ENCODE results near the gene METTL3. TPM values are rescaled to one million over a fixed set of nuclear protein-coding genes. Genes with fewer than 3 reads are reported as not detected.

The METTL3 gene
- total RNA-seq, 2 donors from 2014 or later = 54.8 to 62.4 TPM

- no peak overlapping the region for H3K4me3 ChIP-seq
- no peaks in the 10 kb centered on the region for H3K27me3 ChIP-seq (replicated peaks; ENCODE audit: insufficient read depth)
- no peak for TF ChIP-seq CTCF (IDR thresholded peaks at IDR 0.05)
Observed at GRCh38 chr14:21539189-21539940, 28.2 kb upstream of the METTL3 start.

GRCh38 chr14:21537090-21537424 is 25.9 kb upstream of the METTL3 start:
- no peaks in the 10 kb centered on the region for H3K36me3 ChIP-seq
- H3K27me3 ChIP-seq (replicated peaks; ENCODE audit: insufficient read depth) = no peaks in the 10 kb centered on the region
- TF ChIP-seq CTCF (IDR thresholded peaks at IDR 0.05) = no peak
- no peak for ATAC-seq (ENCODE audit: insufficient number of reproducible peaks, low FRiP score, low read depth)
- H3K9me3 ChIP-seq = no peaks in the 10 kb centered on the region
- H3K4me3 ChIP-seq = no peak overlapping the region
- H3K27ac ChIP-seq = no peak overlapping the region
- no peak for DNase-seq (ENCODE audit: low spot score)
- H3K4me1 ChIP-seq (ENCODE audit: control insufficient read depth in 1 of 2, low read depth in 2 of 2) = peaks cover 0 to 5% of the 10 kb centered on the region in 2 donors

More at GRCh38 chr14:21539189-21539940, 28.2 kb upstream of the METTL3 start:
- ATAC-seq (ENCODE audit: insufficient number of reproducible peaks, low FRiP score, low read depth) (no peak), DNase-seq (ENCODE audit: low spot score) (no peak)
- Histone ChIP-seq H3K9me3 (no peaks in the 10 kb centered on the region), H3K36me3 (no peaks in the 10 kb centered on the region), H3K4me1 (ENCODE audit: control insufficient read depth in 1 of 2, low read depth in 2 of 2) (peaks cover 0 to 5% of the 10 kb centered on the region in 2 donors), H3K27ac (no peak overlapping the region)

GRCh38 chr14:21536418-21537089 is 25.4 kb upstream of the METTL3 start:
- H3K27me3 ChIP-seq (replicated peaks; ENCODE audit: insufficient read depth) = no peaks in the 10 kb centered on the region
- ATAC-seq (ENCODE audit: insufficient number of reproducible peaks, low FRiP score, low read depth) = no peak
- H3K4me1 ChIP-seq (ENCODE audit: control insufficient read depth in 1 of 2, low read depth in 2 of 2) = peaks cover 0 to 5% of the 10 kb centered on the region in 2 donors
- no peaks in the 10 kb centered on the region for H3K36me3 ChIP-seq
- H3K27ac ChIP-seq = no peak overlapping the region
- H3K4me3 ChIP-seq = peak overlapping the region; percentile 33
- H3K9me3 ChIP-seq = no peaks in the 10 kb centered on the region
- no peak for DNase-seq (ENCODE audit: low spot score)
- TF ChIP-seq CTCF (IDR thresholded peaks at IDR 0.05) = no peak

GRCh38 chr14:21535545-21536417 is 24.6 kb upstream of the METTL3 start:
- no peak for TF ChIP-seq CTCF (IDR thresholded peaks at IDR 0.05)
- no peaks in the 10 kb centered on the region for H3K27me3 ChIP-seq (replicated peaks; ENCODE audit: insufficient read depth)
- H3K4me1 ChIP-seq (ENCODE audit: control insufficient read depth in 1 of 2, low read depth in 2 of 2) = peaks cover 0 to 5% of the 10 kb centered on the region in 2 donors
- no peak overlapping the region for H3K27ac ChIP-seq
- ATAC-seq (ENCODE audit: insufficient number of reproducible peaks, low FRiP score, low read depth) = no peak
- H3K36me3 ChIP-seq = no peaks in the 10 kb centered on the region
- DNase-seq (ENCODE audit: low spot score) = no peak
- no peaks in the 10 kb centered on the region for H3K9me3 ChIP-seq
- H3K4me3 ChIP-seq = no peak overlapping the region

GRCh38 chr14:21534576-21534975 is 23.4 kb upstream of the METTL3 start:
- no peak overlapping the region for H3K27ac ChIP-seq
- no peaks in the 10 kb centered on the region for H3K9me3 ChIP-seq
- DNase-seq (ENCODE audit: low spot score) (no peak), ATAC-seq (ENCODE audit: insufficient number of reproducible peaks, low FRiP score, low read depth) (no peak)
- H3K36me3 ChIP-seq = no peaks in the 10 kb centered on the region
- TF ChIP-seq CTCF (IDR thresholded peaks at IDR 0.05) = no peak
- H3K27me3 ChIP-seq (replicated peaks; ENCODE audit: insufficient read depth) = no peaks in the 10 kb centered on the region
- no peak overlapping the region for H3K4me3 ChIP-seq
- H3K4me1 ChIP-seq (ENCODE audit: control insufficient read depth in 1 of 2, low read depth in 2 of 2) = peaks cover 0 to 5% of the 10 kb centered on the region in 2 donors

All from thoracic aorta (tissue), 2 donors.